ENCODE data around the gene ARID5A. TPM values are rescaled to one million over a fixed set of nuclear protein-coding genes. Genes with fewer than 3 reads are reported as not detected.

The ARID5A gene
- total and polyA plus RNA-seq, 2 experiments from 2014 or later, result 5.5 to 7.7 TPM

GRCh38 chr2:96514521-96514920 lies 22.0 kb upstream of the ARID5A start (continued):
- TF ChIP-seq ZNF462 (CRISPR knock-in tag; IDR thresholded peaks at IDR 0.05) (no peak), ZNF114 (CRISPR knock-in tag; IDR thresholded peaks at IDR 0.05) (no peak), ETS1 (IDR thresholded peaks at IDR 0.05) (no peak), CTCF (conservative IDR thresholded peaks at IDR 0.05; ENCODE audit: low read depth in 2 of 2) (no peak), NANOG (IDR thresholded peaks at IDR 0.05; ENCODE audit: borderline replicate concordance) (no peak), REST (IDR thresholded peaks at IDR 0.05; ENCODE audit: unreplicated experiment) (no peak), ZNF331 (CRISPR knock-in tag; IDR thresholded peaks at IDR 0.05; ENCODE audit: low read depth) (no peak), JUNB (IDR thresholded peaks at IDR 0.05; ENCODE audit: unreplicated experiment) (no peak)
